GM19455 (cell line): Measurements from ENCODE around the gene MAPK8IP3.

Source experiments
- ATAC-seq: cut with Tn5 transposase; IDR thresholded peaks from one replicate; pipeline ENCODE4 v1.9.1; 2021; ENCODE audit not compliant: unreplicated experiment

MAPK8IP3 gene

DNA sequence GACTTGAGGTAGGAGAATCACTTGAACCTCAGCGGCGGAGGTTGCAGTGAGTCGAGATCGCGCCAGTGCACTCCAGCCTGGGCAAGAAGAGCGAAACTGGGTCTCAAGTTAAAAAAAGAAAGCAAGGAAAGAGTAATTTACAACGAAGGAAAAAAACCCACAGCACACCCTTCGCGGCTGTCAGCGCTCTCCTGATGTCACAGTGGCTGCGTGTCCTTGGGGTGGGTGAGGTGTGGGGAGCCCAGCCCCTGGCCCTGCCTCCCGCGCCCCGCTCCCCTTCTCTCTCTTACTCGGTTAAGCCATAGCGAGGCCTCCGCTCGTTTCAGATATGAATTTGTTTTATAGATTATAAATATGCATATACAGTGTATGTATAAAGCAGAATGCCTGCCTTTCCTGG, 28.7 kb upstream of the MAPK8IP3 start:
- no peak for ATAC-seq

DNA sequence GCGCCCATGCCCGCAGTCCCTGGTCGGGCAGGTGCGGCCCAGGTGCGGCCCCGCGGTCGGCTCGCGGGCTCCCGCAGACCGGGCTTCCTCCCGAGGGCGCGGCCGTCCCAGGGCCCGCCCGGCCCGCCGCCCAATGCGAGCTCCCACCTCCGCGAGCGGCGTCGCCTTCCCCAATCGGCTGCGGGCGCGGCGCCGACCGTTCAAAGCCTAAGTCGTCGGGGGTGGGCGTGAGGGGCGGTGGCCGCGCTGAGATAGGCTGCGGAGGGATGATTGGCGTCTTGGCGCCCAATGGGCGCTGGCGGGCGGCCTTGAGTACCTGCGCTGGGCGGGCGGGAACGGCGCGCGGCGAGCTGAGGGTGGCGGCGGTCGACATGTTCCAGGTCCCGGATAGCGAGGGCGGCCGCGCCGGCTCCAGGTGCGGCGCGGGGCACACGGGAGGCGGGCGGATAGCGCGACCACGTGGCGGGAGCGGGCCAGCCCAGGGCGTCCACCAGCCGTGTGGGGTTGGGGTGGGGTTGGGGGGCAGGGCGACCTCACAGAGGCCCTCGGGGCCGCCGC, 28.0 kb upstream of the MAPK8IP3 start, which contains the start of gene JPT2:
TSS of gene JPT2 (plus strand) at position 338 of the 558 bp plus-strand sequence. CDS start at position 372, 34 bp downstream.
- ATAC-seq = peak; percentile 92

DNA sequence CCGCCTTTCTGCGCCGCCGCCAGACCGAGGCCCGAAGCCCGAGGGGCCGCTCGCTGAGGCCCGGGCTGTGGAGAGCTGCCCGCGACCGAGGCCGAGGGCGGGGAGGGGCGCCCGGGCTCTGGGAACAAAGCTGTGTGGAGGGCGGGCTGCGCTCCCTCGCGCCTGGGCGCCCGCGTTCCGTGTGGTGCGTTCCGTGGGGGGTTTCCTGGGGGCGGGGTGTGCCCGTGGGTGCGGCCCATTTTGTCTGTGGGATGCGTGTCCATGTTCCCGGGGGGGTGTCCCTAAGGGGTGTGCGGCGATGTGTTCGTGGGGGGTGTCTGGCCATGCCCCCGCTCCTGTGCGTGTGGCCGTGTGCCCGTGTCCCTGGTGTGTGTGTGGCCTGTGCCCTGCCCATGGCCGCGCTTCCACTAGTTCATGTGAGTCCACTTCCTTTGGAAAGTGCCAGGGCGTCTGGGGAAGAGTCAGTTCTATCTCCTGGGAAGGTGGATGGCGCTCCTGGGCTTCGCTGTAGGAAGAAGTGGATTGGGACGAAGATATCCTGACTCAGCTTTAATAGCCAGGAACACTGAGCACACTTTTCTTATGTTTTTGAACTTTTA, 27.4 kb upstream of the MAPK8IP3 start:
- peak; percentile 9 for ATAC-seq

DNA sequence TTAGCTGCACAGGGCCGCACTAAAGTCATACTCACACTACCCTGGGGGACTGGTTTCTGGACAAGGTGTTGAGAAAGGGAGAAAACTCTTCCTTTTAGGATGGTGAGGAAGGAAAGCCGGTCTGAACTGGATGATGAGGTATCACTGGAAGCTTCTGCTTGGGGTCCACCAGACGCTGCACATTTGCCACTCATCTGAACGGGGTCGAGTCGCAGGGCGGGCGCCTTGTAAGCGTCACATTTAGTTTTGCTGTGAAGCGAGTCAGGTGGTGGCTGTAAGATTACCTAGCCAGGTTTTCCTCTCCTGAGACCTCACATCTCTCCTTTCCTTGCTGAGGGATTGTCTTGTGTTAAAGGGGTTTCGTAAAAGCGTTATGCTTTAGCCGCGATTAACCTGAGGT, 25.6 kb upstream of the MAPK8IP3 start:
- no peak for ATAC-seq

DNA sequence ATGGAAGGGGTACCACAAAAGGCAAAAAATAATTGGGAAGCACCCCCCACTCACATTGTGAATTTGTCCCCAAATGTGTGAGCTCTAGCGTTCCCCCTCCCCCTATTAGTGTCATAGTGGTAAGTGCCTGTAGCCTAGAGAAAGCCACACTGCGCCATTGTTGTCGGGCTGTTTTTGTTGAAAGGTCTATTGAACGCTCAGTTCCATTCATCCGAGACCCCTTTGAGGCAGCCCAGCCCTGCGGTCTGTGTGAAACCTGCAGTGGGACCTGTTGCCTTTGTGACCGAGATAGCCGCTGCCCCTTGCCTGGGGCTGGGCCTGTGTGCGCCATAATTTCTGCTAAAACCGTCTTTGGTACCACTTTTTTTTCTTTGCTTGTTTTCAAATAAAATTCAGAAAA, 25.0 kb upstream of the MAPK8IP3 start:
- no peak for ATAC-seq

DNA sequence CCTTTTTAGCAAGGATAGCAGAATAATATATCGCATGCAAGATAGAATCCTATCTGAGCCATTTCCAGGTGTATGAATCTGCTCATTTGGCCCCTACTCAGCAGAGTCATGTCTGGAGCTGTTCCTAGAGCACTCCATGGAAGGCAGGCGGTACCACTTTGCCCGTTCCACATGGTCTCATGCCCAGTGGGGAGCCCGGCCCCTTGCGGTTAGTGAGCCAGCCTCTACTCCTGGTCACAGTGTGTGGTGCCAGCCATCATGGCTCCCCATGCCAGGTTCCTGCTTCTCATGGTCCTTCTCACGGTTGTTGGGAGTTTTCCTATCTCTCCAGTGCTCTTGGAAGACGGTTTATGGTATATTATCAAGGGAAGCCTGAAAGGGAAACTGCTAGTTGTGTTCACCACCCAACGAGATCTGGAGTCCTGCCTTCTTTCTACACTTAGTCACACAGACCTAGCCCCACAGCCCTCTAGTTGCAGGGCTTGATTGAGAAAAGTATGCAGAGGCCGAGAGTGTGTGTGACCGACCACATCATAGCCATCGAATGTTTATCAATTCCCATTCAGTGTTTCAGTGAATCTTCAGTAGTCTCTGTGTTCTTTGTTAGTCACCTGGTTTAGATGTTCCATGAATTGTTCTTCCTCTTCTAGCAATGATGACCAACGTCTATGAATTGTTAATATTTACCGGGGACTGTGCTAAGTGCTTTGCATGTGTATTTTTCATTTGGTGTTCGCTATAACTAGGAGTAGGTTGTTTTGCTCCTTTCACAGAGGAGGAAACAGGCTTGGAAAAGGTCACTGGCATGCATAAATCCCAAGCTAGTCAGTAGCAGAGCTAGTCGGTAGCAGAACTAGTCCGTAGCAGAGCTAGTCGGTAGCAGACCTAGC, 18.3 kb upstream of the MAPK8IP3 start:
- no peak for ATAC-seq

DNA sequence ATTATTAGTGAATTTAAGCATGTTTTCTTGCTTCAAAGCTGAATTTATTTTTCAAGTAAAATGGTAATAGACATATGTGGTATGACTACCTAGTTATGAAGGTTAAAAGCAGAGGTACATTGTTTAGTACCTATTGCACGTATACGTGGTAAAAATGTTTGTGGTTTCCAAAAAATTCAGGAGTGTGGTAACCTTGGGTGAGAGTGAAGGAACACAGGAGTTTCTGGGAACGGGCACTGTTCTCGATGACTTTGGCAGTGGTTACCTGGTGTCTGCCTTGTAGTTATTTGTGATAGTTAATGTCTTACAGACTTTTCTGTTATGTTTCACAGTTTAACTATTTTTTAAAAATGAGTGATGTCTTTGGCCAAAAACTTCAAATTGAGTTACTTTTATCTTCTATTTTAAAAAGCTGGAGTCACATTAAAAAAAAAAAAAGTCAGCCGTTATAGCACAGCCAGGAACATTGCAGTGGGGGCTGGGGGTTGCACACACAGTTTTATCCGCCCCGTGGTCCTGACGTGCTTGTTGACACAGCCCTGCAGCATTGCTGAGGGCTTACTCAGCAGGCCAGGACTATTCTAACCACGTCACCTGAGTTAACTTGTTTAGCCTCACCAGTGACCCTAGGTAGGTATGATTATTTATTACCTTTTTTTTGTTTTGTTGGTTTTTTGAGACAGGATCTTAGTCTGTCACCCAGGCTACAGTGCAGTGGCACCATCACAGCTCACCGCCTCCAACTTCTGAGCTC, 17.0 kb upstream of the MAPK8IP3 start:
- ATAC-seq = no peak

DNA sequence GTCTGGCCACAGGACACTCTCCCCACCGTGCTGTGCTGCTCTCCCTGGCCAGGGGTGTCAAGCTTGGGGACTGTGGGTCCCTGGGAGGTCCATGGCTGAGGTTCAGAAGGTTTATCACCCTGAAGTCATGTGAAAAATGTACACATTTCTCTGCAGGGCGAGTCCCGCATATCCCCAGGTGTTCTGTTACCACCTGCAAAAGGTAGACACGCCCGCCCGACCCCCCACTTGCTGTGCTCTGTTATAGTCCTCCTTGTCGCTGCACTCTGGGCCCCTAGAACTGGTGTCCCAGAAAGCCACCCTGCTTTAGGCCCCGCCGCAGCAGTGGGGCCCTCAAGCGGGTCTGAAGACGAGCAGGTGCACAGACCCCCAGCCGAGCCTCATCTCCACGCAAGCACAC, 16.1 kb upstream of the MAPK8IP3 start:
- ATAC-seq = no peak

DNA sequence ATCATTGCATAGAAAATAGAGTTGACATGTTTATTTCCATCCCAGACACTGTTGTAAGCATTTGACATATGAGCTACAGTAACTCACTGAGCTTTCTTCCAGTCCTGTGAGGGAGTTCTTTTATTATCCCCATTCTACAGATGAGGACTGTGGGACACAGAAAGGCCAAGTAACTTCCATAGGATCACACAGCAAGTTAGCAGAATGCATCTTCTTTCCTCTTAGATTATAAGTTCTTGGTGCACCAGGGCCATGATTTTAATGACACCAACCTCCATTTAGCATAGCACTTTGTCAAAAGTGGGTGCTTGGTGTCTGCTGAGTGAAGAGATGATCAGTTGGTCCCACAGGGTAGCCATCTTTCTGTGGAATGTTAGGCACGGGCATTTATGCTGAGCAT, 15.2 kb upstream of the MAPK8IP3 start:
- ATAC-seq = no peak

DNA sequence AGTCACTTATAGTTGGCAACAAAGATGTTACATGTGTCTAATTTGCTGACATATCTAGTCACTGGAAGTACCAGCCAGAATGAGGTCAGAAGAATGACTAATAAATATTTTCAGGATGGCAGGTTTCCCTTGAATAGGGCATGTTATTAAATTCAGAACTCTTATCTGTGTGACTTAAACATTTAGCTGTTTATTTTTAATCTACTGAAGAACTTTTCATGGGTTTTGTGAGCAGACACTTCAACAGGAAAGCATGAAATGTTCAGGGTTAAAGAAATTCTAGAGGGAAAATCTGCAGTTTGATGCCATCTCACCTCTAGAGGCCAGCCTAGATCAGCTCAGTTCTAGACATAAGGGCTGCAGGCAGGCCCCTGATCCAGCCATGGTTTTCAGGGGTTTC, 14.7 kb upstream of the MAPK8IP3 start:
- no peak for ATAC-seq

DNA sequence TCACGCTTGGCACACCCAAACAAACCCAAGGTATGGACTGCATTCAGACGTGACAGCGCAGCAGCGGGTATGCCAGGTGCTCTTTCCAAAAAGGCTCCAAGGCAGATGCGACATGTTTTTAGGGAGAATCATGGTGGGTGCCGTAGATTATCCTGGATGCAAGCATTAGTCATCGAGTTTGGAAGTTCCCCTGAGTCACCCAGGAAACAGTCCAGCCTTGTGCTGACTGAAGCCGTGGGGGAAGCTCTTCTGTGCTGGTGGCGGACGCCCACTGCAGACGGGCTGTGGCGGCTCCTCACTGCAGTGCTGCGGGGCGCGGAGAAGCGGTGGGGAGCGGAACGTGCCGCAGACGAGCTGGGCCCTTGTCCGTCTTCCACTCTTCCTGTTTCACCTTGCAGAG, 14.0 kb upstream of the MAPK8IP3 start:
- no peak for ATAC-seq

DNA sequence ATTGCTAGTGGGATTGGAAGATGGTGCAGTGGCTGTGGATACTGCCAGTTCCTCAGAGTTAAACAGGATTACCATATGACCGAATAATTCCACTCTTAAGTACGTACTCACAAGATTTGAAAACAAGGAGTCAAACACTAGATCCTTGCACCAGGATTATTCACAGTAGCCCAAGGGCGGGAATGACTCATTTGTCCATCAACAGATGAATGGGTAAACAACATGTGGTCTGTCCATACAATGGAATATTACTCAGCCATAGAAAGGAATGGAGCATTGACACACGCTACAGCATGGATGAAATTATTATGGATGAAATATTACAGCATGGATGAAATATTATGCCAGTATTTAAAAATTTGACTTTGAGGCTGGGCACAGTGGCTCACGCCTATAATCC, 9.1 kb upstream of the MAPK8IP3 start:
- ATAC-seq = no peak

DNA sequence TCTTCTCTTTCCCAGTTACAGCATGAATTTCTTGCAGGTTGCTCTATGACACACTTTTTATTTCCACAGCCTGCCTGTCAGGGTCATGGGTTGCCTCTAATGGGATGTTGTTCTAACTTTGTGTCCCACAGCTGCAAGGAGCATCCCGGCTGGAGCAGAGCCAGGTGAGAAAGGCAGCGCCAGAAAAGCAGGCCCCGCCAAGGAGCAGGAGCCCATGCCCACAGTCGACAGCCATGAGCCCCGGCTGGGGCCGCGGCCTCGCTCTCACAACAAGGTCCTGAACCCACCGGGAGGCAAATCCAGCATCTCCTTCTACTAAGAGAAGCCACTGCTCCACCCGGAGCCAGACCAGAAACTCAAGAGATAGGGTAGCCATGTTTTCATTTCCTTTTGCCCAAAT, 7.3 kb upstream of the MAPK8IP3 start:
- no peak for ATAC-seq

DNA sequence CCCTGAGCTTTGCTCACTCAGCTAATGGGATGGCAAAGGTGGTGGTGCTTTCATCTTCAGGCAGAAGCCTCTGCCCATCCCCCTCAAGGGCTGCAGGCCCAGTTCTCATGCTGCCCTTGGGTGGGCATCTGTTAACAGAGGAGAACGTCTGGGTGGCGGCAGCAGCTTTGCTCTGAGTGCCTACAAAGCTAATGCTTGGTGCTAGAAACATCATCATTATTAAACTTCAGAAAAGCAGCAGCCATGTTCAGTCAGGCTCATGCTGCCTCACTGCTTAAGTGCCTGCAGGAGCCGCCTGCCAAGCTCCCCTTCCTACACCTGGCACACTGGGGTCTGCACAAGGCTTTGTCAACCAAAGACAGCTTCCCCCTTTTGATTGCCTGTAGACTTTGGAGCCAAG, 5.7 kb upstream of the MAPK8IP3 start:
- no peak for ATAC-seq

DNA sequence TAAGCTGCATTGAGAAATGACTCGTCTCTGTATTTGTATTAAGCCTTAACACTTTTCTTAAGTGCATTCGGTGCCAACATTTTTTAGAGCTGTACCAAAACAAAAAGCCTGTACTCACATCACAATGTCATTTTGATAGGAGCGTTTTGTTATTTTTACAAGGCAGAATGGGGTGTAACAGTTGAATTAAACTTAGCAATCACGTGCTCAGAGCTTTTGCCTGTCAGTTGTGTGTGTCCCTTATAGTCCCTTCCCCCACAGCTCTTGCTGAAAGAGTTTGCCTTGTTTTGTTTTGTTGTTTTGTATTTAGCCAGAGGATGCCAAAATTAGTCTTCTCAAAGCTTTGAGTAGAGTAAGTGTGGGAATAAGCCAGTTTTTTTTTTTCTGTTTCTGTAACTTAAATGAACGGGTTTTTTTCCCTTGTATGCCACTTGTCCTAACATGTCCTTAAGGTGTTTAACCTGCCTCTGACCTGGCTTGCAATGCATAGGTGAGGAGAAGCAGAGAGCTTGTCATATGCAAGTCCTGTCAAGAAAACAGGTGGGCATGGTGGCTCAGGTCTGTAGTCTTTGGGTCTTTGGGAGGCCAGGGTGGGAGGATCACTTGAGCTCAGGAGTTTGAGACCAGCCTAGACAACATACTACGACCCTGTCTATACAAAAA, 4.6 kb upstream of the MAPK8IP3 start:
- no peak for ATAC-seq

DNA sequence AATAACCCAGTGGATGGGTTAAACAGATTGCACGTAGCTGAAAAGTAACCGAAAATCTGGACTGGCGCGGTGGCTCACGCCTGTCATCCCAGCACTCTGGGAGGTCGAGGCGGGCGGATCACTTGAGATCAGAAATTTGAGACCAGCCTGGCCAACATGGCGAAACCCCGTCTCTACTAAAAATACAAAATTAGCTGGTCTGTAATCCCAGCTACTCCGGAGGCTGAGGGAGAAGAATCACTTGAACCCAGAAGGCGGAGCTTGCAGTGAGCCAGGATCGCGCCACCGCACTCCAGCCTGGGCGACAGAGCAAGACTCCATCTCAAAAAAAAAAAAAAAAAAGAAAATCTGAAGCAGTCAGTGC, 689 bp upstream of the MAPK8IP3 start:
- ATAC-seq = peak; percentile 7

DNA sequence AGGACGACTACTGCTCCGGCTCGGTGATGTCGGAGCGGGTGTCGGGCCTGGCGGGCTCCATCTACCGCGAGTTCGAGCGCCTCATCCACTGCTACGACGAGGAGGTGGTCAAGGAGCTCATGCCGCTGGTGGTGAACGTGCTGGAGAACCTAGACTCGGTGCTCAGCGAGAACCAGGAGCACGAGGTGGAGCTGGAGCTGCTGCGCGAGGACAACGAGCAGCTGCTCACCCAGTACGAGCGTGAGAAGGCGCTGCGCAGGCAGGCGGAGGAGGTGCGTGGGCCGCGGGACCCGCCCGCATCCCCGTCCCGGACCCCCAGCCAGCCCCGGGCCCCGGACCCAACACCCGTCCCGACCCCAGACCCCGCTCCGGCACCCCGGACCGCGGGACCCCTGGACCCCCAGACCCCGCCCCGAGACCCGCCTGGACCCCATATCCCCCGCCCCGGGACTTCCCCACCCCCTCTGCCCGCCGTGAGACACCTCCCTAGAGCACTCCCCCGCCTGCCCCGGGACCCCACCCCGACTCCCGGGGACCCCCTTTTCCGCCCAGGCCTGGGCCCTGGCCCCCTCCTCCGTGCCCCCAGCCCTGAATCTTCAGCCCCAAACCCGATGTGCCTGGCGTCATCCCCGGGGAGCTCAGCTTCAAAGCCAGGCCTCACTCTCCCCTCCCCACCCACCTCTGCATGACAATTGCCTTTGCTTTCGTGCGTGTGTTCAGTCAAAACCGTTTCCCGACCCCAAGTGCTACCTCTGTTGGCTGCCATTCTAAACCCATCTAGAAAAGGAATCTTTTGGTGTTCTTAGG, 594 bp downstream of the MAPK8IP3 start:
- peak; percentile 14 for ATAC-seq

DNA sequence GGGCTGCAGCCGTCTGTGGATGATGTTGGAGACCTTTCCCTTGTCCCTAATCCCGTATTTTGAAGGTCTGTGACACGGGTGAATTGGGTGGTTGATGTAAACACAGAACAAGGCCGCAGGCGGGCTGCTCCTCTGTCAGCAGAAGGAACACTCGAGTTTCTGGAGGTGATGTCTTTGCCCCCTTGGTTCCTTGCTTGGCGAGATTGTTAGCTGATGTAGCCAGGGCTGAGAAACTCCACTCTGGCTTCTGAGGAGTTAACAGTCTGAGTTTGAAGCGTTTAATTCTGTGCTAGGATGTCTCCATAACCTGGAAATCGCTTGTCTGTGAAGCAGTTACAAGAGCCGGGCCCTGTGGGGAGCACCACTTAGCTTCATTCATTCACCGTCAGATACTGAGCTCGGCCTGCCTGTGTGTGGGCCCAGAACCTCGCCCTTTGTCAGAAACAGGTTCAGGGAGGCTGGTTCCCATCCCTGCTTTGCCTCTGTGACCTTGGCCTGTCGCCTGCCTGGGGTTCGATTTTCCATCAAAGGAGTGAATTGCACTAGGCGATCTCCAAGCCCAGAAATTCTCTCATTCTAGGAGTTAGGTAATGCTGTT, 1.3 kb downstream of the MAPK8IP3 start:
- no peak for ATAC-seq

DNA sequence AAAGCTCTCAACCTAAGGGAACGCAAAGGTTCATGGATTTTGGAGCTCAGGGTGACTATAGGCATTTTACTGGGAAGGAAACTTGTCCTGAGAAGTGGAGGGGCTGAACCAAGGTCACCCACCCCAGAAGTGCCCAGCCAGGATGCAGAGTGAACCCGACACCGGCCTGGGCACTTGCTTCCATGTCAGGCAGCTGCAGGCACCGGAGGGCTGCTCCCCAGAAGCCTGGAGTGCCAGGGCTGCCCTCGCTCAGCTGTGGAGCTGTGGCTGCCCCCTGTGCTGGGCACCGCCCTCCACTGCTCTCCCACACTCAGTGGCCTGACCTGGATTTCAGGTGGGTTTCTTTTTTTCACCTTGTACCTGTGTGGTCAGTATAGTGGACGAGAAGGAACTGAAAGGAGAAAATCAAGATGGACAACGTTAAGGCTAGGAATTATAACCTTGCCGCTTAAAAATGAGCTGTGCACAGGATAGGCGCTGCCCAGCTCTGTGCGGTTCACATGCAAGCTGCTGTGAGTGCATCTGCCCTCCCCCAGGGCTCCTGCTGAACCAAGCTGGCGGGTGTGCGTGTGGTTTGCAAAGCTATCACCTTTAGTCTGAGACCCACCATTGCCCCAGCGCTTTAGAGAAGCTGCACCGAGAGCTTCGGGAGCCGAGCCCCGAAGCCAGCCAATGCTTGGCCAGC, 2.2 kb downstream of the MAPK8IP3 start:
- no peak for ATAC-seq
